GM12878 (cell line): ENCODE results near the gene TMEM163. TPM values are rescaled to one million over a fixed set of nuclear protein-coding genes. Genes with fewer than 3 reads are reported as not detected.

Experiments
- ATAC-seq: fragments of 200-7000 bp; cut with Tn5 transposase; 3 replicates; pipeline ENCODE4 v1.9.1; 2020; ENCODE audit warnings: mild to moderate bottlenecking, moderate library complexity
- BruUV-seq: library from RNA; stranded (reverse); fragments of 400-500 nt; replicated peaks from 2 replicates; lab custom pipeline; 2021; lab: Mats Ljungman, UMichigan
- CTCF ChIA-PET: fragments of 300-600 bp; sonication (Branson Sonifier 250); formaldehyde crosslinking; extraction: SDS; loops from one replicate; lab custom pipeline; 2021; ENCODE audit warnings: inconsistent platforms; lab: Yijun Ruan, JAX
- POLR2A ChIA-PET: fragments of 350-600 bp; formaldehyde crosslinking; extraction: SDS; loops from one replicate; lab custom pipeline; 2021; ENCODE audit warnings: inconsistent platforms; lab: Charles Lee
- RAD21 ChIA-PET: fragments of 300-600 bp; sonication (Branson Sonifier 250); formaldehyde crosslinking; loops from one replicate; lab custom pipeline; 2023; ENCODE audit warnings: antibody characterized with exemption; ENCODE audit not compliant: unreplicated experiment; lab: Charles Lee
- SMC1A ChIA-PET: fragments of 300-600 bp; sonication (Branson Sonifier 250); formaldehyde crosslinking; loops from one replicate; lab custom pipeline; 2023; ENCODE audit not compliant: unreplicated experiment, uncharacterized antibody; lab: Charles Lee
- DNase-seq: peaks from one replicate; pipeline ENCODE4 v3.0.0-alpha.2; 2011; ENCODE audit warnings: low read depth, low spot score
- FAIRE-seq: peaks from 3 replicates; lab custom pipeline; 2011; peaks lifted over from hg19 to GRCh38; lab: Jason Lieb, UNC
- H2AFZ ChIP-seq: 2 replicates; pipeline ENCODE4 v1.6.0; 2011; ENCODE audit warnings: low read depth, low read length, control low read depth; ENCODE audit not compliant: control insufficient read depth
- H3K27ac ChIP-seq: 2 replicates; pipeline ENCODE4 v1.5.1; 2011; ENCODE audit warnings: control low read depth; ENCODE audit not compliant: control insufficient read depth, insufficient read depth
- H3K27me3 ChIP-seq, 2 experiments: replicated peaks in 1 of 2; 2 replicates each; pipeline versions ENCODE4 v1.6.0 to v1.6.1; 2011; ENCODE audit warnings: low read length in 1 of 2; ENCODE audit not compliant: control insufficient read depth in 2 of 2, insufficient read depth in 2 of 2
- H3K36me3 ChIP-seq, 2 experiments: 2 replicates each; pipeline ENCODE4 v1.5.1; 2011; ENCODE audit warnings: low read length in 1 of 2; ENCODE audit not compliant: control insufficient read depth in 2 of 2, insufficient read depth in 2 of 2
- H3K4me1 ChIP-seq: 2 replicates; pipeline ENCODE4 v1.6.1; 2011; ENCODE audit warnings: mild to moderate bottlenecking, low read length, moderate library complexity, mixed read lengths; ENCODE audit not compliant: control insufficient read depth, insufficient read depth
- H3K4me2 ChIP-seq: 2 replicates; pipeline ENCODE4 v1.6.0; 2011; ENCODE audit warnings: control low read depth; ENCODE audit not compliant: control insufficient read depth, insufficient read depth
- H3K4me3 ChIP-seq: fragments of 200-600 bp; sonication (generic); 2 replicates; pipeline ENCODE4 v1.5.1; 2016
- H3K79me2 ChIP-seq: 2 replicates; pipeline ENCODE4 v1.6.0; 2011; ENCODE audit warnings: low read length; ENCODE audit not compliant: control insufficient read depth, insufficient read depth
- H3K9ac ChIP-seq: 2 replicates; pipeline ENCODE4 v1.8.0; 2011; ENCODE audit warnings: low read length, control low read depth, mixed read lengths; ENCODE audit not compliant: control insufficient read depth, insufficient read depth
- H3K9me3 ChIP-seq: replicated peaks from 3 replicates; pipeline ENCODE4 v1.5.1; 2011; ENCODE audit warnings: mild to moderate bottlenecking, low read length; ENCODE audit not compliant: control insufficient read depth, insufficient read depth
- H4K20me1 ChIP-seq: 2 replicates; pipeline ENCODE4 v1.6.0; 2011; ENCODE audit not compliant: control insufficient read depth, insufficient read depth
- BACH1 ChIP-seq: fragments of 450-650 bp; IDR thresholded peaks from 2 replicates; pipeline ENCODE4 v1.6.1; 2017; ENCODE audit warnings: mild to moderate bottlenecking, borderline replicate concordance
- BMI1 ChIP-seq: fragments of 450-650 bp; IDR thresholded peaks from 2 replicates; pipeline ENCODE4 v1.6.1; 2016; ENCODE audit warnings: mild to moderate bottlenecking, moderate library complexity, borderline replicate concordance
- CHD2 ChIP-seq: IDR thresholded peaks from 2 replicates; pipeline ENCODE4 v1.6.1; 2011; ENCODE audit warnings: low read depth, low read length, improper control_type of control experiment, borderline replicate concordance
- ESRRA ChIP-seq: IDR thresholded peaks from 2 replicates; pipeline ENCODE4 v1.6.1; 2012; ENCODE audit warnings: mild to moderate bottlenecking, low read length, improper control_type of control experiment
- GABPA ChIP-seq: IDR thresholded peaks from 2 replicates; pipeline ENCODE4 v1.6.1; 2014; ENCODE audit warnings: antibody characterized with exemption, low read depth, mild to moderate bottlenecking, inconsistent platforms
- JUNB ChIP-seq: IDR thresholded peaks from 2 replicates; pipeline ENCODE4 v1.6.1; 2016; ENCODE audit warnings: antibody characterized with exemption, mild to moderate bottlenecking
- MTA2 ChIP-seq: fragments of 450-650 bp; IDR thresholded peaks from 2 replicates; pipeline ENCODE4 v1.6.1; 2016; ENCODE audit warnings: low read depth, mild to moderate bottlenecking, moderate library complexity
- MXI1 ChIP-seq: fragments of 150-350 bp; IDR thresholded peaks from 2 replicates; pipeline ENCODE4 v1.6.1; 2011; ENCODE audit warnings: low read depth, mild to moderate bottlenecking, inconsistent platforms, low read length, improper control_type of control experiment
- SMAD5 ChIP-seq: IDR thresholded peaks from 2 replicates; pipeline ENCODE4 v1.6.1; 2016; ENCODE audit warnings: antibody characterized with exemption, low read depth
- WGBS: methylation state at CpG from one replicate; pipeline ENCODE4 v1.1.6; 2016; ENCODE audit warnings: low lambda C conversion rate; ENCODE audit not compliant: insufficient replicate concordance, insufficient coverage; ENCODE audit errors: missing lambda C conversion rate; 5-methylcytosine and 5-hydroxymethylcytosine counted together
- in situ Hi-C: fragments of 300-500 bp; cut with MboI; formaldehyde crosslinking; loops from 9 replicates; pipeline ENCODE4 v1.14.3; 2018; ENCODE audit warnings: mixed read lengths
- intact Hi-C: fragments of 100-400 bp; cut with micrococcal nuclease; formaldehyde crosslinking; loops from one replicate; pipeline ENCODE4 v1.14.2; 2022; ENCODE audit not compliant: unreplicated experiment
- polyA plus RNA-seq, 11 experiments: library from polyadenylated mRNA; depleted of rRNA in 4 of 11; unstranded in 6 of 11; stranded (reverse) in 5 of 11; fragments of >200 nt; fragmentation: Nextera tagmentation in 4 of 11; fragmentation: Illumina TruSeq in 1 of 11; extraction: Ambion mirVana in 4 of 11; extraction: Trizol in 1 of 11; gene quantifications; 1 replicate in 1 of 11; 2 replicates in 10 of 11; pipeline versions ENCODE4 v1.2.1 to v1.2.3, GENCODE V29; 2011 to 2016; ENCODE audit warnings: inconsistent platforms in 2 of 11, missing spikeins in 2 of 11, low read depth in 1 of 11
- total RNA-seq, 4 experiments: library from RNA; depleted of rRNA in 3 of 4; stranded (reverse); fragments of >200 nt in 3 of 4; fragmentation: Illumina TruSeq in 1 of 4; extraction: Trizol in 1 of 4; gene quantifications; 2 replicates each; pipeline versions ENCODE4 v1.2.1 to v1.2.3, GENCODE V29; 2013 to 2021
- TF ChIP-seq, protein P1 (sequence below): fragments of 450-650 bp; IDR thresholded peaks from 2 replicates; pipeline ENCODE4 v1.6.1; 2017; ENCODE audit warnings: antibody characterized with exemption, mild to moderate bottlenecking, moderate library complexity
- TF ChIP-seq, protein P2 (sequence below): fragments of 450-650 bp; IDR thresholded peaks from 2 replicates; pipeline ENCODE4 v1.6.1; 2017; ENCODE audit warnings: low read depth, mild to moderate bottlenecking, moderate library complexity

Gene TMEM163
- total and polyA plus RNA-seq, 10 of the 15 experiments (the other 5 are each of a cell fraction or from before 2014, with no cell fraction given), result 0.05 to 0.11 (median 0.07) TPM; not detected in 4

DNA sequence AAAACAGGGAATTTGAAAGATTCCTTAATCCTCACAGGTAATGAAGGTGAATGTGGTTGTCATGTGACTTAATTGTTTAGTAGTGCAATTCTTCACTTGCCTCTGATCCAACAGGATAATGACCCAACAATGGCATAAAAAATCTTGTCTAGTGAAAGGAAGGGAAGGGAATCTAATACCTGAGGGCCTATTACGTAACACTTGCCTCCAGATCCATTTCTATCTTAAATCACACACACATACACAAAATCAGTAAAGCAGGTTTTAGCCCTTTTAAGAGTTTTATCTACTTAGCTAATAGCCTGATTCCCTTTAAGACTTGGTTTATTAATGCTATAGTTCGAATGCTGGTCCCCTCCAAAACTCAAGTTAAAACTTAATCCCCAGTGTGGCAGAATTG is 118.6 kb downstream of the TMEM163 start (continued):
- TF ChIP-seq JUNB (no peak), SMAD5 (no peak), ESRRA (no peak), MTA2 (no peak), BACH1 (no peak), MXI1 (no peak), GABPA (no peak)
- TF ChIP-seq, protein P1, sequence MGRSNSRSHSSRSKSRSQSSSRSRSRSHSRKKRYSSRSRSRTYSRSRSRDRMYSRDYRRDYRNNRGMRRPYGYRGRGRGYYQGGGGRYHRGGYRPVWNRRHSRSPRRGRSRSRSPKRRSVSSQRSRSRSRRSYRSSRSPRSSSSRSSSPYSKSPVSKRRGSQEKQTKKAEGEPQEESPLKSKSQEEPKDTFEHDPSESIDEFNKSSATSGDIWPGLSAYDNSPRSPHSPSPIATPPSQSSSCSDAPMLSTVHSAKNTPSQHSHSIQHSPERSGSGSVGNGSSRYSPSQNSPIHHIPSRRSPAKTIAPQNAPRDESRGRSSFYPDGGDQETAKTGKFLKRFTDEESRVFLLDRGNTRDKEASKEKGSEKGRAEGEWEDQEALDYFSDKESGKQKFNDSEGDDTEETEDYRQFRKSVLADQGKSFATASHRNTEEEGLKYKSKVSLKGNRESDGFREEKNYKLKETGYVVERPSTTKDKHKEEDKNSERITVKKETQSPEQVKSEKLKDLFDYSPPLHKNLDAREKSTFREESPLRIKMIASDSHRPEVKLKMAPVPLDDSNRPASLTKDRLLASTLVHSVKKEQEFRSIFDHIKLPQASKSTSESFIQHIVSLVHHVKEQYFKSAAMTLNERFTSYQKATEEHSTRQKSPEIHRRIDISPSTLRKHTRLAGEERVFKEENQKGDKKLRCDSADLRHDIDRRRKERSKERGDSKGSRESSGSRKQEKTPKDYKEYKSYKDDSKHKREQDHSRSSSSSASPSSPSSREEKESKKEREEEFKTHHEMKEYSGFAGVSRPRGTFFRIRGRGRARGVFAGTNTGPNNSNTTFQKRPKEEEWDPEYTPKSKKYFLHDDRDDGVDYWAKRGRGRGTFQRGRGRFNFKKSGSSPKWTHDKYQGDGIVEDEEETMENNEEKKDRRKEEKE, result no peak
- TF ChIP-seq, protein P2, sequence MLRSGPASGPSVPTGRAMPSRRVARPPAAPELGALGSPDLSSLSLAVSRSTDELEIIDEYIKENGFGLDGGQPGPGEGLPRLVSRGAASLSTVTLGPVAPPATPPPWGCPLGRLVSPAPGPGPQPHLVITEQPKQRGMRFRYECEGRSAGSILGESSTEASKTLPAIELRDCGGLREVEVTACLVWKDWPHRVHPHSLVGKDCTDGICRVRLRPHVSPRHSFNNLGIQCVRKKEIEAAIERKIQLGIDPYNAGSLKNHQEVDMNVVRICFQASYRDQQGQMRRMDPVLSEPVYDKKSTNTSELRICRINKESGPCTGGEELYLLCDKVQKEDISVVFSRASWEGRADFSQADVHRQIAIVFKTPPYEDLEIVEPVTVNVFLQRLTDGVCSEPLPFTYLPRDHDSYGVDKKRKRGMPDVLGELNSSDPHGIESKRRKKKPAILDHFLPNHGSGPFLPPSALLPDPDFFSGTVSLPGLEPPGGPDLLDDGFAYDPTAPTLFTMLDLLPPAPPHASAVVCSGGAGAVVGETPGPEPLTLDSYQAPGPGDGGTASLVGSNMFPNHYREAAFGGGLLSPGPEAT, result no peak

DNA sequence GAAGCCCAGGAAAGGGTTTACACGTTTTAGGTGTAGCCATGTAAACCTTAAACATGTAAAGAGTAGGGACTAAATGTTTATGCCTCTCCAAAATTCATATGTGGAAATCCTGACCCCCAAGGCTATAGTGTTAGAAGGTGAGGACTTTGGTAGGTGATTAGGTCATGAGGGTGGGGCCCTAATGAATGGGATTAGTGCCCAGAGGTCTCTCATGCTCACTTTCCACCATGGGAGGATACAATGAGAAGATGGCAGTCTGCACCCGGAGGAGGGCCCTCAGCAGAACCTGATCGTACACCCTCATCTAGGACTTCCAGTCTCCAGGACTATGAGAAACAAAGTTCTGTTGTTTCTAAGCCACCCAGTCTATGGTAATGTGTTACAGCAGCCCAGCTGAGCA is 119.6 kb downstream of the TMEM163 start:
- ChIA-PET SMC1A (no interaction called here), RAD21 (no interaction called here), POLR2A (interaction anchor here (0.6 kb wide), 2 partner anchors 25 to 199 kb away, joined by 3 read pairs; no protein-coding TSS in a partner anchor), CTCF (interaction anchor here (0.7 kb wide), 1 partner anchor 216 kb away, joined by 3 read pairs; no protein-coding TSS in a partner anchor)
- Histone ChIP-seq H3K36me3 (no peaks in the 10 kb centered on the region), H3K9me3 (no peaks in the 10 kb centered on the region), H3K4me3 (no peak overlapping the region), H3K4me2 (no peak overlapping the region), H3K27ac (no peak overlapping the region), H3K27me3 (no peaks in the 10 kb centered on the region), H4K20me1 (no peaks in the 10 kb centered on the region), H2AFZ (no peak overlapping the region), H3K4me1 (no peaks in the 10 kb centered on the region), H3K9ac (no peak overlapping the region), H3K79me2 (no peaks in the 10 kb centered on the region)
- FAIRE-seq, result no peak
- DNase-seq, result no peak
- WGBS, result 47% methylated on average over 3 of the region's 3 CpGs
- in situ Hi-C loops, result no loop called here
- intact Hi-C loops, result no loop called here
- BruUV-seq, result no TSS peak
- ATAC-seq, result no peak
- TF ChIP-seq CHD2 (no peak), BMI1 (no peak), SMAD5 (no peak)
